Activated B cell treated with CpG ODN at 0.5 μM for 24 hours (primary cell): ENCODE results near the gene ADIRF. TPM values are rescaled to one million over a fixed set of nuclear protein-coding genes. Genes with fewer than 3 reads are reported as not detected.

Experiments
- ATAC-seq: fragments of 200-7000 bp; cut with Tn5 transposase; one replicate; pipeline ENCODE4 v1.10.0; 2021; ENCODE audit warnings: low read depth, mild to moderate bottlenecking, moderate library complexity
- CTCF ChIA-PET: fragments of 350-600 bp; sonication (Branson Sonifier 250); formaldehyde crosslinking; loops from one replicate; lab custom pipeline; 2021; ENCODE audit warnings: antibody characterized with exemption; lab: Charles Lee
- POLR2A ChIA-PET: fragments of 350-600 bp; sonication (Branson Sonifier 250); formaldehyde crosslinking; loops from one replicate; lab custom pipeline; 2021; ENCODE audit warnings: antibody characterized with exemption; lab: Charles Lee
- DNase-seq: peaks from one replicate; pipeline ENCODE4 v3.0.0; 2022
- H3K27ac Mint-ChIP-seq: one replicate; pipeline ENCODE4 v1.8.0; 2020; ENCODE audit warnings: mixed read lengths
- H3K27me3 Mint-ChIP-seq: one replicate; pipeline ENCODE4 v1.8.0; 2021; ENCODE audit warnings: mixed read lengths
- H3K36me3 Mint-ChIP-seq: one replicate; pipeline ENCODE4 v1.8.0; 2021; ENCODE audit warnings: low read depth, mixed read lengths
- H3K4me1 Mint-ChIP-seq: one replicate; pipeline ENCODE4 v1.8.0; 2021; ENCODE audit warnings: mixed read lengths
- H3K4me3 Mint-ChIP-seq: one replicate; pipeline ENCODE4 v1.8.0; 2020; ENCODE audit warnings: mild to moderate bottlenecking, mixed read lengths
- H3K9me3 Mint-ChIP-seq: one replicate; pipeline ENCODE4 v1.8.0; 2020; ENCODE audit warnings: mixed read lengths
- CTCF ChIP-seq: fragments of 200-600 bp; IDR thresholded peaks from one replicate; pipeline ENCODE4 v1.8.0; 2022; ENCODE audit warnings: antibody characterized with exemption, mild to moderate bottlenecking
- intact Hi-C: fragments of 100-400 bp; cut with micrococcal nuclease; formaldehyde crosslinking; loops from one replicate; pipeline ENCODE4 v1.15.1; 2024
- total RNA-seq: library from RNA; stranded (reverse); gene quantifications from 2 replicates; pipeline ENCODE4 v1.2.3, GENCODE V29; 2022

ADIRF gene
- total RNA-seq, 1 donor from 2014 or later, result 7.9 TPM

DNA sequence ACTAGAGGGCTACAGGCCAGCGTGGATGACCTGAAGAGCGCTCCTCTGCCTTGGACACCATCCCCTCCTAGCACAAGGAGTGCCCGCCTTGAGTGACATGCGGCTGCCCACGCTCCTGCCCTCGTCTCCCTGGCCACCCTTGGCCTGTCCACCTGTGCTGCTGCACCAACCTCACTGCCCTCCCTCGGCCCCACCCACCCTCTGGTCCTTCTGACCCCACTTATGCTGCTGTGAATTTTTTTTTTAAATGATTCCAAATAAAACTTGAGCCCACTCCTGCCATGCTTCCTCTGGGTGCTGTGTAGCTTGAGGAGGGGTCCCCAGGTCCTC is 5.3 kb upstream of the ADIRF start:
- peaks cover 27% of the 10 kb centered on the region for H3K4me1 Mint-ChIP-seq
- H3K27ac Mint-ChIP-seq, result no peak overlapping the region
- CTCF ChIA-PET, result interaction anchor here (0.5 kb wide), 1 partner anchor 433 kb away, joined by 3 read pairs; no protein-coding TSS in a partner anchor
- intact Hi-C loops, result no loop called here
- POLR2A ChIA-PET, result no interaction called here
- DNase-seq, result no peak
- peaks cover 5% of the 10 kb centered on the region for H3K27me3 Mint-ChIP-seq
- ATAC-seq, result no peak
- no peaks in the 10 kb centered on the region for H3K36me3 Mint-ChIP-seq
- no peak for TF ChIP-seq CTCF
- H3K4me3 Mint-ChIP-seq, result no peak overlapping the region
- no peaks in the 10 kb centered on the region for H3K9me3 Mint-ChIP-seq

GRCh38 chr10:86963341-86963919 is 4.9 kb upstream of the ADIRF start:
- Mint-ChIP-seq H3K36me3 (no peaks in the 10 kb centered on the region), H3K4me1 (peaks cover 27% of the 10 kb centered on the region), H3K27ac (no peak overlapping the region), H3K4me3 (no peak overlapping the region), H3K27me3 (peaks cover 5% of the 10 kb centered on the region), H3K9me3 (no peaks in the 10 kb centered on the region)
- intact Hi-C loops, result no loop called here
- no peak for DNase-seq
- ATAC-seq, result no peak
- no peak for TF ChIP-seq CTCF
- POLR2A ChIA-PET, result no interaction called here
- CTCF ChIA-PET, result interaction anchor here (0.5 kb wide), 1 partner anchor 433 kb away, joined by 3 read pairs; no protein-coding TSS in a partner anchor

GRCh38 chr10:86964061-86964846 is 4.0 kb upstream of the ADIRF start:
- peaks cover 6% of the 10 kb centered on the region for H3K27me3 Mint-ChIP-seq
- no peaks in the 10 kb centered on the region for H3K9me3 Mint-ChIP-seq
- H3K27ac Mint-ChIP-seq, result no peak overlapping the region
- DNase-seq (no peak), ATAC-seq (no peak)
- ChIA-PET CTCF (no interaction called here), POLR2A (no interaction called here)
- TF ChIP-seq CTCF, result no peak
- H3K4me3 Mint-ChIP-seq, result no peak overlapping the region
- H3K4me1 Mint-ChIP-seq, result peaks cover 31% of the 10 kb centered on the region
- H3K36me3 Mint-ChIP-seq, result no peaks in the 10 kb centered on the region
- intact Hi-C loops, result no loop called here

DNA sequence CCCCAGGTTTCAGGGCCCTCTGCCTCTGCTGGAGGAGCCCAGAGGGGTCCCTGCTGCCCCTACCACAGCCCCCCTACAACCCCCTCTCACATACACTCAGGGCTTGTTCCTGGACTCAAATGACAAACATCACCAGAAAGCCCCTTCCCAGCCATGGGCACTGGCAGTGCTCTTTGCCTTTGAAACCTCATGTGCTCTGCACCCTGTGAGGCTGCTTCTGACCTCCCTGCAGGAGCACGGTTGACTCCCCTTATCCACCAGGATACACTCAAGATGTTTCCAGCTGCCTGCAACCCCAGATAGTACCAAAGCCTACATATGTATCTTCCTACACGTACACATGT is 3.5 kb upstream of the ADIRF start:
- intact Hi-C loops, result no loop called here
- H3K4me1 Mint-ChIP-seq, result peaks cover 31% of the 10 kb centered on the region
- peaks cover 9% of the 10 kb centered on the region for H3K27me3 Mint-ChIP-seq
- H3K27ac Mint-ChIP-seq, result no peak overlapping the region
- H3K9me3 Mint-ChIP-seq, result no peaks in the 10 kb centered on the region
- no peak for DNase-seq
- POLR2A ChIA-PET, result no interaction called here
- no peak overlapping the region for H3K4me3 Mint-ChIP-seq
- no peak for TF ChIP-seq CTCF
- no peak for ATAC-seq
- H3K36me3 Mint-ChIP-seq, result no peaks in the 10 kb centered on the region
- CTCF ChIA-PET, result interaction anchor here (0.8 kb wide), 1 partner anchor 25 kb away, joined by 3 read pairs; no protein-coding TSS in a partner anchor

GRCh38 chr10:86965986-86966654 is 2.2 kb upstream of the ADIRF start:
- peak overlapping the region; percentile 73 for H3K4me3 Mint-ChIP-seq
- CTCF ChIA-PET, result interaction anchor here (0.7 to 1.1 kb wide), 3 partner anchors 21 to 28 kb away, joined by 3 to 4 read pairs (median 3); no protein-coding TSS in a partner anchor
- DNase-seq, result no peak
- POLR2A ChIA-PET, result interaction anchor here (0.6 to 1.1 kb wide), 7 partner anchors 119 to 1876 kb away, joined by 3 to 12 read pairs (median 5); partner anchors contain the start of genes GLUD1 and SHLD2
- no peak for ATAC-seq
- no peak for TF ChIP-seq CTCF
- H3K4me1 Mint-ChIP-seq, result peaks cover 35% of the 10 kb centered on the region
- peaks cover 6% of the 10 kb centered on the region for H3K27me3 Mint-ChIP-seq
- H3K27ac Mint-ChIP-seq, result peak overlapping the region; percentile 84
- no peaks in the 10 kb centered on the region for H3K36me3 Mint-ChIP-seq
- intact Hi-C loops, result loop anchor here (1.0 kb wide), 2 partner anchors 27 to 255 kb away; no protein-coding TSS in a partner anchor
- no peaks in the 10 kb centered on the region for H3K9me3 Mint-ChIP-seq
